ENCODE results near the gene ARL11. TPM values are rescaled to one million over a fixed set of nuclear protein-coding genes. Genes with fewer than 3 reads are reported as not detected.

ARL11 gene
- total RNA-seq, 1 experiment from 2014 or later: 0.35 TPM

GRCh38 chr13:49664606-49665005 is 36.3 kb downstream of the ARL11 start:
- DNase-seq (ENCODE audit: low spot score): no peak
- no peak overlapping the region for H3K27ac Mint-ChIP-seq
- H3K9me3 Mint-ChIP-seq: no peaks in the 10 kb centered on the region; the same call in 1 of the 2 replicates
- ATAC-seq: no peak; the same call in 1 of the 2 replicates
- no peak overlapping the region for H3K4me3 Mint-ChIP-seq
- H3K27me3 Mint-ChIP-seq (ENCODE audit: low read depth): no peaks in the 10 kb centered on the region
- ChIA-PET CTCF (no interaction called here), POLR2A (no interaction called here)
- TF ChIP-seq, protein P1, sequence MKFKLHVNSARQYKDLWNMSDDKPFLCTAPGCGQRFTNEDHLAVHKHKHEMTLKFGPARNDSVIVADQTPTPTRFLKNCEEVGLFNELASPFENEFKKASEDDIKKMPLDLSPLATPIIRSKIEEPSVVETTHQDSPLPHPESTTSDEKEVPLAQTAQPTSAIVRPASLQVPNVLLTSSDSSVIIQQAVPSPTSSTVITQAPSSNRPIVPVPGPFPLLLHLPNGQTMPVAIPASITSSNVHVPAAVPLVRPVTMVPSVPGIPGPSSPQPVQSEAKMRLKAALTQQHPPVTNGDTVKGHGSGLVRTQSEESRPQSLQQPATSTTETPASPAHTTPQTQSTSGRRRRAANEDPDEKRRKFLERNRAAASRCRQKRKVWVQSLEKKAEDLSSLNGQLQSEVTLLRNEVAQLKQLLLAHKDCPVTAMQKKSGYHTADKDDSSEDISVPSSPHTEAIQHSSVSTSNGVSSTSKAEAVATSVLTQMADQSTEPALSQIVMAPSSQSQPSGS (CRISPR knock-in tag; IDR thresholded peaks at IDR 0.05; ENCODE audit: borderline replicate concordance, low read depth): no peak
- no peak for TF ChIP-seq ZNF532 (CRISPR knock-in tag; IDR thresholded peaks at IDR 0.05; ENCODE audit: borderline replicate concordance)
- TF ChIP-seq PRDM15 (CRISPR knock-in tag; IDR thresholded peaks at IDR 0.05): no peak
- TF ChIP-seq EMX1 (CRISPR knock-in tag; IDR thresholded peaks at IDR 0.05): no peak
- TF ChIP-seq ZNF396 (CRISPR knock-in tag; IDR thresholded peaks at IDR 0.05; ENCODE audit: borderline replicate concordance): no peak
- TF ChIP-seq SOX15 (CRISPR knock-in tag; IDR thresholded peaks at IDR 0.05): no peak
- no peak for TF ChIP-seq RORB (CRISPR knock-in tag; IDR thresholded peaks at IDR 0.05)
- TF ChIP-seq NR3C1 (CRISPR knock-in tag; conservative IDR thresholded peaks at IDR 0.05; ENCODE audit: low read depth): no peak
- TF ChIP-seq HMGA2 (CRISPR knock-in tag; IDR thresholded peaks at IDR 0.05): no peak
- TF ChIP-seq ZNF219 (CRISPR knock-in tag; IDR thresholded peaks at IDR 0.05; ENCODE audit: borderline replicate concordance): no peak
- TF ChIP-seq, protein P2, sequence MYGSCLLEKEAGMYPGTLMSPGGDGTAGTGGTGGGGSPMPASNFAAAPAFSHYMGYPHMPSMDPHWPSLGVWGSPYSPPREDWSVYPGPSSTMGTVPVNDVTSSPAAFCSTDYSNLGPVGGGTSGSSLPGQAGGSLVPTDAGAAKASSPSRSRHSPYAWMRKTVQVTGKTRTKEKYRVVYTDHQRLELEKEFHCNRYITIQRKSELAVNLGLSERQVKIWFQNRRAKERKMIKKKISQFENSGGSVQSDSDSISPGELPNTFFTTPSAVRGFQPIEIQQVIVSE (CRISPR knock-in tag; IDR thresholded peaks at IDR 0.05; ENCODE audit: borderline replicate concordance): no peak
- no peak for TF ChIP-seq IRF1 (CRISPR knock-in tag; IDR thresholded peaks at IDR 0.05)
- TF ChIP-seq, protein P3, sequence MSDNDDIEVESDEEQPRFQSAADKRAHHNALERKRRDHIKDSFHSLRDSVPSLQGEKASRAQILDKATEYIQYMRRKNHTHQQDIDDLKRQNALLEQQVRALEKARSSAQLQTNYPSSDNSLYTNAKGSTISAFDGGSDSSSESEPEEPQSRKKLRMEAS (CRISPR knock-in tag; IDR thresholded peaks at IDR 0.05): no peak
- peaks cover 2% of the 10 kb centered on the region for H3K4me1 Mint-ChIP-seq
- H3K36me3 Mint-ChIP-seq: peaks cover 59% of the 10 kb centered on the region

DNA sequence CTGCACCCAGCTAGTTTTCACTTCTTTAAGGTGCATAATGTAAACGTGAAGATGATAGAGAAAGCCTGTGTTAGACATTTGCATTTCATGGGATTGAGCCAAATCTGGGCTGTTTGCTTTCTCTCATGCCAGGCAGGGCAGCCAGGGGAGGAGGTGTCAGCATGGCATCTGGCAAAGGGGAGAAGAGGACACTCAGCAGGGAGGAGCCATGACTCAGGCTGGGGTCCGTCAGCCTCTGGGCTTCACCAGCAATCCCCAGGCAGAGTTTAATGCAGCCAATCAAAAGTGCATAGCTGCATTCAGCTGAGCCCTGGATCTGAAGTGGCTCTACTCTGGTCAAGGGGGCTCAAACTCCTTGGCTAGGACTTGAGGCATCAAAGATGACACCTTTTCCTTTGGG is 39.5 kb downstream of the ARL11 start:
- ATAC-seq (no peak), DNase-seq (ENCODE audit: low spot score) (no peak)
- POLR2A ChIA-PET: no interaction called here
- H3K4me3 Mint-ChIP-seq: no peak overlapping the region
- no peak overlapping the region for H3K27ac Mint-ChIP-seq
- H3K36me3 Mint-ChIP-seq: peaks cover 39% of the 10 kb centered on the region
- H3K27me3 Mint-ChIP-seq (ENCODE audit: low read depth): no peaks in the 10 kb centered on the region
- CTCF ChIA-PET: no interaction called here
- TF ChIP-seq TEAD1 (CRISPR knock-in tag; IDR thresholded peaks at IDR 0.05): no peak
- TF ChIP-seq MXD4 (CRISPR knock-in tag; IDR thresholded peaks at IDR 0.05; ENCODE audit: borderline replicate concordance): no peak
- H3K9me3 Mint-ChIP-seq: no peaks in the 10 kb centered on the region; the same call in 1 of the 2 replicates
- H3K4me1 Mint-ChIP-seq: peaks cover 32% of the 10 kb centered on the region

Data from WTC11 (cell line).